ENCODE measurements around the gene ECI2.

GRCh38 chr6:4159491-4159890 lies 24.1 kb upstream of the ECI2 start:
- TF ChIP-seq POLR2A (IDR thresholded peaks at IDR 0.05) (no peak), CTCF (IDR thresholded peaks at IDR 0.05) (no peak)
